Activated CD4-positive, alpha-beta T cell treated with anti-CD3 and anti-CD28 coated beads, Interleukin-2, amount 50 U/mL, for 48 hours (primary cell): Measurements from ENCODE around the gene ALPK3.
A peak's percentile ranks its signal among the peaks of the same experiment; 100 is the strongest.

Experiments
- DNase-seq, 2 experiments: peaks; one replicate each; pipeline ENCODE4 v3.0.0-alpha.2; 2020

Gene ALPK3

GRCh38 chr15:84898761-84899160 is 81.6 kb downstream of the ALPK3 start:
- DNase-seq = no peak

GRCh38 chr15:84899750-84900149 is 82.6 kb downstream of the ALPK3 start:
- DNase-seq = no peak

- no peak for DNase-seq
These were observed 84.4 kb downstream of the ALPK3 start for GRCh38 chr15:84901540-84901939.

- DNase-seq = no peak
These were observed 86.6 kb downstream of the ALPK3 start for GRCh38 chr15:84903751-84904150.

GRCh38 chr15:84904419-84904818 is 87.3 kb downstream of the ALPK3 start:
- DNase-seq = no peak

- DNase-seq = no peak
These were observed 88.1 kb downstream of the ALPK3 start for GRCh38 chr15:84905016-84905916.

GRCh38 chr15:84907731-84908130 is 90.6 kb downstream of the ALPK3 start:
- DNase-seq = no peak

GRCh38 chr15:84908564-84908963 is 91.4 kb downstream of the ALPK3 start:
- DNase-seq = no peak

- no peak for DNase-seq
These were observed 91.9 kb downstream of the ALPK3 start for GRCh38 chr15:84909029-84909428.

GRCh38 chr15:84909782-84910181 is 92.6 kb downstream of the ALPK3 start:
- no peak for DNase-seq

GRCh38 chr15:84910928-84911623 is 93.9 kb downstream of the ALPK3 start:
- DNase-seq = no peak

- DNase-seq = no peak
These were observed 94.9 kb downstream of the ALPK3 start for GRCh38 chr15:84911879-84912660.

GRCh38 chr15:84913360-84913723 is 96.2 kb downstream of the ALPK3 start:
- DNase-seq = no peak

- no peak for DNase-seq
These were observed 97.2 kb downstream of the ALPK3 start for GRCh38 chr15:84914351-84914750.

GRCh38 chr15:84914909-84915605 is 97.9 kb downstream of the ALPK3 start:
- peak; percentile 52 to 67 for DNase-seq

- no peak for DNase-seq
These were observed 98.4 kb downstream of the ALPK3 start for GRCh38 chr15:84915606-84915958.

- DNase-seq = no peak
These were observed 100.3 kb downstream of the ALPK3 start for GRCh38 chr15:84917452-84917851.

GRCh38 chr15:84919106-84919667 is 102.0 kb downstream of the ALPK3 start:
- DNase-seq = no peak

GRCh38 chr15:84921121-84921520 is 104.0 kb downstream of the ALPK3 start:
- no peak for DNase-seq

- no peak for DNase-seq
These were observed 105.4 kb downstream of the ALPK3 start for GRCh38 chr15:84922530-84922929.
